WTC11 (cell line): ENCODE measurements around the gene APLN. TPM values are rescaled to one million over a fixed set of nuclear protein-coding genes. Genes with fewer than 3 reads are reported as not detected.

Experiments
- ATAC-seq: fragments of 200-7000 bp; cut with Tn5 transposase; 2 replicates; pipeline ENCODE4 v1.10.0; 2021; ENCODE audit warnings: mild to moderate bottlenecking, moderate library complexity
- CTCF ChIA-PET: fragments of 300-600 bp; sonication (Branson Sonifier 250); formaldehyde crosslinking; loops from one replicate; lab custom pipeline; 2021; ENCODE audit warnings: antibody characterized with exemption; lab: Charles Lee
- POLR2A ChIA-PET: fragments of 350-600 bp; sonication (Branson Sonifier 250); formaldehyde crosslinking; loops from one replicate; lab custom pipeline; 2021; ENCODE audit warnings: antibody characterized with exemption; lab: Charles Lee
- DNase-seq: peaks from one replicate; pipeline ENCODE4 v3.0.0; 2021; ENCODE audit warnings: low spot score
- H3K27ac Mint-ChIP-seq: 2 replicates; pipeline ENCODE4 v1.8.0; 2021; ENCODE audit warnings: mixed read lengths
- H3K27me3 Mint-ChIP-seq: 2 replicates; pipeline ENCODE4 v1.8.0; 2021; ENCODE audit warnings: low read depth, mild to moderate bottlenecking, moderate library complexity, mixed read lengths
- H3K36me3 Mint-ChIP-seq: 2 replicates; pipeline ENCODE4 v1.8.0; 2021; ENCODE audit warnings: mixed read lengths
- H3K4me1 Mint-ChIP-seq: 2 replicates; pipeline ENCODE4 v1.8.0; 2022; ENCODE audit warnings: mixed read lengths
- H3K4me3 Mint-ChIP-seq: 2 replicates; pipeline ENCODE4 v1.8.0; 2021; ENCODE audit warnings: mild to moderate bottlenecking, moderate library complexity, mixed read lengths
- H3K9me3 Mint-ChIP-seq: 2 replicates; pipeline ENCODE4 v1.8.0; 2021; ENCODE audit warnings: mixed read lengths
- AFF4 ChIP-seq: sonication (generic); formaldehyde crosslinking; IDR thresholded peaks from 2 replicates; pipeline ENCODE4 v1.8.1; 2023; ENCODE audit warnings: mild to moderate bottlenecking, missing genetic modification reagents, borderline replicate concordance
- AR ChIP-seq: fragments of 250-450 bp; sonication (Bioruptor Pico); IDR thresholded peaks from 2 replicates; pipeline ENCODE4 v1.9.0; 2021; ENCODE audit warnings: mild to moderate bottlenecking
- CBFB ChIP-seq: sonication (generic); formaldehyde crosslinking; IDR thresholded peaks from 2 replicates; pipeline ENCODE4 v1.8.1; 2022; ENCODE audit warnings: mild to moderate bottlenecking, low read depth, missing genetic modification reagents
- E2F5 ChIP-seq: sonication (generic); formaldehyde crosslinking; IDR thresholded peaks from 2 replicates; pipeline ENCODE4 v1.8.1; 2022; ENCODE audit warnings: mild to moderate bottlenecking, moderate library complexity, missing genetic modification reagents
- FOXJ3 ChIP-seq: sonication (generic); formaldehyde crosslinking; IDR thresholded peaks from 2 replicates; pipeline ENCODE4 v1.9.0; 2021; ENCODE audit warnings: missing genetic modification reagents, mild to moderate bottlenecking, borderline replicate concordance
- FOXK1 ChIP-seq: sonication (generic); formaldehyde crosslinking; IDR thresholded peaks from 2 replicates; pipeline ENCODE4 v1.8.0; 2022; ENCODE audit warnings: mild to moderate bottlenecking, moderate library complexity, missing genetic modification reagents
- FOXP4 ChIP-seq: sonication (generic); formaldehyde crosslinking; IDR thresholded peaks from 2 replicates; pipeline ENCODE4 v1.8.0; 2022; ENCODE audit warnings: mild to moderate bottlenecking, missing genetic modification reagents
- GRHL2 ChIP-seq: fragments of 250-450 bp; sonication (Bioruptor Pico); IDR thresholded peaks from 2 replicates; pipeline ENCODE4 v1.8.0; 2022; ENCODE audit warnings: mild to moderate bottlenecking, moderate library complexity; ENCODE audit not compliant: insufficient replicate concordance, severe bottlenecking
- JUN ChIP-seq: sonication (generic); formaldehyde crosslinking; IDR thresholded peaks from 2 replicates; pipeline ENCODE4 v1.8.0; 2023; ENCODE audit warnings: mild to moderate bottlenecking, missing genetic modification reagents
- NR2C2 ChIP-seq: sonication (generic); formaldehyde crosslinking; IDR thresholded peaks from 2 replicates; pipeline ENCODE4 v1.8.0; 2022; ENCODE audit warnings: mild to moderate bottlenecking, missing genetic modification reagents
- SOX15 ChIP-seq: fragments of 250-450 bp; sonication (Bioruptor Pico); IDR thresholded peaks from 2 replicates; pipeline ENCODE4 v1.9.0; 2021; ENCODE audit warnings: mild to moderate bottlenecking
- SP1 ChIP-seq: sonication (generic); formaldehyde crosslinking; conservative IDR thresholded peaks from 2 replicates; pipeline ENCODE4 v1.8.1; 2022; ENCODE audit warnings: missing genetic modification reagents
- TCF7 ChIP-seq: sonication (generic); formaldehyde crosslinking; IDR thresholded peaks from 2 replicates; pipeline ENCODE4 v1.8.0; 2022; ENCODE audit warnings: mild to moderate bottlenecking, low read depth, missing genetic modification reagents, moderate library complexity
- TEAD4 ChIP-seq: sonication (generic); formaldehyde crosslinking; IDR thresholded peaks from 2 replicates; pipeline ENCODE4 v1.8.0; 2022; ENCODE audit warnings: mild to moderate bottlenecking, missing genetic modification reagents
- TP53 ChIP-seq: sonication (generic); formaldehyde crosslinking; IDR thresholded peaks from 2 replicates; pipeline ENCODE4 v1.8.1; 2023; ENCODE audit warnings: mild to moderate bottlenecking, missing genetic modification reagents
- USF1 ChIP-seq: sonication (generic); formaldehyde crosslinking; IDR thresholded peaks from 2 replicates; pipeline ENCODE4 v1.8.0; 2022; ENCODE audit warnings: mild to moderate bottlenecking, missing genetic modification reagents
- ZMAT4 ChIP-seq: fragments of 250-450 bp; sonication (Bioruptor Pico); IDR thresholded peaks from 2 replicates; pipeline ENCODE4 v1.9.0; 2021; ENCODE audit warnings: mild to moderate bottlenecking
- ZNF121 ChIP-seq: sonication (generic); formaldehyde crosslinking; IDR thresholded peaks from 2 replicates; pipeline ENCODE4 v1.8.0; 2023; ENCODE audit warnings: missing genetic modification reagents
- ZNF416 ChIP-seq: fragments of 250-450 bp; sonication (Bioruptor Pico); IDR thresholded peaks from 2 replicates; pipeline ENCODE4 v1.9.0; 2021; ENCODE audit warnings: mild to moderate bottlenecking, inconsistent platforms
- total RNA-seq: library from RNA; stranded (reverse); gene quantifications from 3 replicates; pipeline ENCODE4 v1.2.3, GENCODE V29; 2021

The APLN gene
- total RNA-seq, 1 experiment from 2014 or later, result 4.2 TPM

GRCh38 chrX:129599499-129599898 is 55.3 kb downstream of the APLN start:
- CTCF ChIA-PET, result no interaction called here
- ATAC-seq (no peak), DNase-seq (no peak)
- Mint-ChIP-seq H3K4me3 (no peak overlapping the region), H3K36me3 (no peaks in the 10 kb centered on the region), H3K27me3 (no peaks in the 10 kb centered on the region), H3K9me3 (no peaks in the 10 kb centered on the region), H3K27ac (no peak overlapping the region), H3K4me1 (peaks cover 16% of the 10 kb centered on the region)
- POLR2A ChIA-PET, result no interaction called here
- TF ChIP-seq NR2C2 (no peak), TEAD4 (no peak), ZMAT4 (CRISPR knock-in tag) (no peak), SP1 (CRISPR knock-in tag) (no peak), USF1 (no peak), FOXJ3 (CRISPR knock-in tag) (no peak), JUN (CRISPR knock-in tag) (no peak), SOX15 (CRISPR knock-in tag) (no peak), GRHL2 (CRISPR knock-in tag) (no peak), ZNF121 (no peak), ZNF416 (no peak), AFF4 (CRISPR knock-in tag) (no peak), FOXK1 (CRISPR knock-in tag) (no peak), TP53 (CRISPR knock-in tag) (no peak), AR (CRISPR knock-in tag) (no peak), TCF7 (CRISPR knock-in tag) (no peak), E2F5 (CRISPR knock-in tag) (no peak), CBFB (CRISPR knock-in tag) (no peak), FOXP4 (CRISPR knock-in tag) (no peak)
